Endothelial cell of umbilical vein (primary cell): ENCODE results near the gene P4HB. TPM values are rescaled to one million over a fixed set of nuclear protein-coding genes. Genes with fewer than 3 reads are reported as not detected.

Experiments
- BruUV-seq: library from RNA; stranded (reverse); fragments of 400-500 nt; replicated peaks from 2 replicates; lab custom pipeline; 2021; lab: Mats Ljungman, UMichigan
- CTCF ChIA-PET: fragments of 300-600, 350-600 bp; sonication (Branson Sonifier 250); formaldehyde crosslinking; loops from one replicate; lab custom pipeline; 2021; ENCODE audit warnings: antibody characterized with exemption, inconsistent platforms; lab: Charles Lee
- POLR2A ChIA-PET: fragments of 300-600, 350-600 bp; sonication (Branson Sonifier 250); formaldehyde crosslinking; loops from one replicate; lab custom pipeline; 2021; ENCODE audit warnings: antibody characterized with exemption, inconsistent platforms; lab: Charles Lee
- DNase-seq: peaks from one replicate; pipeline ENCODE4 v3.0.0-alpha.2; 2011; ENCODE audit warnings: low read depth, low spot score
- FAIRE-seq: peaks from 2 replicates; lab custom pipeline; 2011; peaks lifted over from hg19 to GRCh38; lab: Jason Lieb, UNC
- H2AFZ ChIP-seq: 2 replicates; pipeline ENCODE4 v1.6.0; 2012; ENCODE audit warnings: low read depth, low read length, control low read depth, inconsistent platforms
- H3K27ac ChIP-seq: 2 replicates; pipeline ENCODE4 v1.5.1; 2011; ENCODE audit warnings: low read depth, mild to moderate bottlenecking, control low read depth, low read length, moderate library complexity; ENCODE audit not compliant: insufficient read depth
- H3K27me3 ChIP-seq, 2 experiments: 2 replicates each; pipeline versions ENCODE4 v1.6.0 to v1.6.1; 2011; ENCODE audit warnings: low read length in 2 of 2, mixed read lengths in 1 of 2; ENCODE audit not compliant: control insufficient read depth in 2 of 2, insufficient read depth in 2 of 2
- H3K36me3 ChIP-seq, 2 experiments: 2 replicates in 1 of 2; 3 replicates in 1 of 2; pipeline ENCODE4 v1.5.1; 2011; ENCODE audit warnings: low read length in 2 of 2, mild to moderate bottlenecking in 1 of 2, moderate library complexity in 1 of 2; ENCODE audit not compliant: control insufficient read depth in 2 of 2, insufficient read depth in 2 of 2; ENCODE audit errors: extremely low read depth in 1 of 2
- H3K4me1 ChIP-seq: 3 replicates; pipeline ENCODE4 v1.5.1; 2011; ENCODE audit warnings: mild to moderate bottlenecking, low read length; ENCODE audit not compliant: control insufficient read depth, insufficient read depth; ENCODE audit errors: extremely low read depth
- H3K4me2 ChIP-seq: 2 replicates; pipeline ENCODE4 v1.6.1; 2011; ENCODE audit warnings: low read length, control low read depth, mixed read lengths; ENCODE audit not compliant: insufficient read depth
- H3K4me3 ChIP-seq, 3 experiments: fragments of 200-600 bp in 1 of 3; sonication (generic), shearing (Covaris generic) in 1 of 3; replicated peaks in 1 of 3; 2 replicates each; pipeline ENCODE4 v1.5.1; 2011 to 2016; ENCODE audit warnings: control low read depth in 3 of 3, low read length in 3 of 3, mild to moderate bottlenecking in 2 of 3, inconsistent platforms in 1 of 3, low read depth in 1 of 3, moderate library complexity in 1 of 3; ENCODE audit not compliant: insufficient read depth in 1 of 3
- H3K79me2 ChIP-seq: 2 replicates; pipeline ENCODE4 v1.6.0; 2012; ENCODE audit warnings: low read length, inconsistent platforms; ENCODE audit not compliant: control insufficient read depth, insufficient read depth
- H3K9ac ChIP-seq: replicated peaks from 2 replicates; pipeline ENCODE3; 2011; ENCODE audit warnings: low read length, control low read depth; ENCODE audit not compliant: insufficient read depth; ENCODE audit errors: extremely low read depth
- H3K9me1 ChIP-seq: replicated peaks from 3 replicates; pipeline ENCODE4 v1.6.0; 2011; ENCODE audit warnings: mild to moderate bottlenecking, low read length; ENCODE audit not compliant: control insufficient read depth, insufficient read depth; ENCODE audit errors: extremely low read depth
- H3K9me3 ChIP-seq: replicated peaks from 2 replicates; pipeline ENCODE4 v1.5.1; 2012; ENCODE audit warnings: low read length, inconsistent platforms; ENCODE audit not compliant: control insufficient read depth, insufficient read depth
- H4K20me1 ChIP-seq: replicated peaks from 2 replicates; pipeline ENCODE3; 2011; ENCODE audit warnings: mild to moderate bottlenecking, low read length; ENCODE audit not compliant: control insufficient read depth, insufficient read depth; ENCODE audit errors: extremely low read depth
- CTCF ChIP-seq, 2 donors: IDR thresholded peaks; 1 replicate in 1 of 2; 2 replicates in 1 of 2; pipeline ENCODE4 v1.5.1; 2011; ENCODE audit warnings: low read length in 2 of 2, mild to moderate bottlenecking in 2 of 2, moderate library complexity in 2 of 2, control low read depth in 1 of 2, inconsistent platforms in 1 of 2, low read depth in 1 of 2; ENCODE audit not compliant: insufficient read depth in 1 of 2; ENCODE audit errors: extremely low read depth in 1 of 2
- EZH2 ChIP-seq: IDR thresholded peaks from 2 replicates; pipeline ENCODE4 v1.6.1; 2012; ENCODE audit warnings: borderline replicate concordance, low read depth, mild to moderate bottlenecking, moderate library complexity, low read length, inconsistent platforms; ENCODE audit not compliant: severe bottlenecking
- GATA2 ChIP-seq: IDR thresholded peaks from 2 replicates; pipeline ENCODE4 v1.7.0; 2011; ENCODE audit warnings: low read depth, mild to moderate bottlenecking, moderate library complexity, mixed read lengths, low read length; ENCODE audit not compliant: insufficient read length, insufficient read depth
- JUN ChIP-seq: IDR thresholded peaks from 2 replicates; pipeline ENCODE4 v1.6.1; 2011; ENCODE audit warnings: borderline replicate concordance, low read depth; ENCODE audit not compliant: insufficient read length, insufficient read depth
- MAX ChIP-seq: IDR thresholded peaks from 2 replicates; pipeline ENCODE4 v1.6.1; 2011; ENCODE audit not compliant: insufficient read depth, insufficient read length
- MYC ChIP-seq: IDR thresholded peaks from one replicate; pipeline ENCODE4 v1.6.1; 2011; ENCODE audit warnings: mild to moderate bottlenecking, low read depth, low read length
- POLR2A ChIP-seq: IDR thresholded peaks from 2 replicates; pipeline ENCODE4 v1.6.1; 2012; ENCODE audit warnings: low read depth, mild to moderate bottlenecking, control low read depth, low read length
- POLR2AphosphoS5 ChIP-seq: IDR thresholded peaks from 2 replicates; pipeline ENCODE4 v1.6.1; 2012; ENCODE audit warnings: low read depth, mild to moderate bottlenecking, control low read depth, low read length, moderate library complexity; ENCODE audit not compliant: insufficient read depth
- dilution Hi-C: fragments of 300-500 bp; cut with MboI; formaldehyde crosslinking; loops from one replicate; pipeline ENCODE4 v1.15.0; 2019; ENCODE audit warnings: low sequenced_read_pairs; ENCODE audit not compliant: extremely low pct_ligation_motif_present
- intact Hi-C: fragments of 100-400 bp; cut with micrococcal nuclease; formaldehyde crosslinking; loops from one replicate; pipeline ENCODE4 v1.10.0; 2022
- polyA plus RNA-seq, 4 experiments: library from polyadenylated mRNA; depleted of rRNA in 3 of 4; stranded (reverse) in 3 of 4; unstranded in 1 of 4; fragments of >200 nt; gene quantifications; 2 replicates each; pipeline versions ENCODE4 v1.2.1 to v1.2.3, GENCODE V29; 2011 to 2012; ENCODE audit warnings: missing spikeins in 1 of 4
- total RNA-seq: library from RNA; stranded (reverse); gene quantifications from 2 replicates; pipeline ENCODE4 v1.2.3, GENCODE V29; 2021

P4HB gene
- total and polyA plus RNA-seq, 2 donors (not counting 3 experiments of a cell fraction or from before 2014, with no cell fraction given): 201 to 988 TPM

GRCh38 chr17:81849457-81849856 lies 10.9 kb downstream of the P4HB start:
- no peaks in the 10 kb centered on the region for H3K27me3 ChIP-seq
- POLR2A ChIA-PET: no interaction called here
- H2AFZ ChIP-seq: no peak overlapping the region
- H3K79me2 ChIP-seq: peaks cover 22% of the 10 kb centered on the region
- BruUV-seq: no TSS peak
- H3K4me2 ChIP-seq: no peak overlapping the region
- no peak for TF ChIP-seq POLR2AphosphoS5
- TF ChIP-seq MAX: no peak
- no peak for TF ChIP-seq GATA2
- no peak for TF ChIP-seq EZH2
- TF ChIP-seq MYC: no peak
- no peak for TF ChIP-seq JUN
- no peak for TF ChIP-seq CTCF (IDR thresholded peaks at IDR 0.05; ENCODE audit: extremely low read depth in 1 of 2, insufficient read depth in 1 of 2, low read depth in 1 of 2, low read length in 2 of 2)
- TF ChIP-seq POLR2A: no peak
- H3K4me3 ChIP-seq: no peak overlapping the region
- dilution Hi-C loops (no loop called here), intact Hi-C loops (no loop called here)
- no peak overlapping the region for H3K27ac ChIP-seq
- no peaks in the 10 kb centered on the region for H3K9me3 ChIP-seq
- DNase-seq (no peak), FAIRE-seq (no peak)
- no peaks in the 10 kb centered on the region for H4K20me1 ChIP-seq
- H3K9ac ChIP-seq: no peak overlapping the region
- no peaks in the 10 kb centered on the region for H3K9me1 ChIP-seq
- CTCF ChIA-PET: no interaction called here
- peaks cover 26 to 66% of the 10 kb centered on the region in 2 experiments for H3K36me3 ChIP-seq
- no peaks in the 10 kb centered on the region for H3K4me1 ChIP-seq
